HCT116 (cell line): ENCODE data around the gene PAX7. TPM values are rescaled to one million over a fixed set of nuclear protein-coding genes. Genes with fewer than 3 reads are reported as not detected.

Experiments
- ATAC-seq: fragments of 200-7000 bp; cut with Tn5 transposase; 2 replicates; pipeline ENCODE4 v1.9.1; 2020; ENCODE audit warnings: mild to moderate bottlenecking, moderate library complexity
- BruUV-seq: library from RNA; stranded (reverse); fragments of 400-500 nt; replicated peaks from 2 replicates; lab custom pipeline; 2021; lab: Mats Ljungman, UMichigan
- CTCF ChIA-PET: fragments of 300-600 bp; sonication (Branson Sonifier 250); formaldehyde crosslinking; loops from one replicate; lab custom pipeline; 2021; ENCODE audit warnings: antibody characterized with exemption; lab: Charles Lee
- POLR2A ChIA-PET: fragments of 300-600, 350-600 bp; sonication (Branson Sonifier 250); formaldehyde crosslinking; loops from one replicate; lab custom pipeline; 2021; ENCODE audit warnings: antibody characterized with exemption; lab: Charles Lee
- RAD21 ChIA-PET, 2 experiments: fragments of 300-600 bp; sonication (Branson Sonifier 250); formaldehyde crosslinking; loops; one replicate each; lab custom pipeline; 2023; ENCODE audit warnings: low total read pairs in 2 of 2; ENCODE audit not compliant: uncharacterized antibody in 2 of 2, unreplicated experiment in 2 of 2, low non-redundant PET in 1 of 2; lab: Charles Lee
- DNase-seq: peaks from one replicate; pipeline ENCODE4 v3.0.0-alpha.2; 2010; ENCODE audit warnings: low read depth, low spot score
- H2AFZ ChIP-seq: fragments of 200-600 bp; shearing (Covaris generic), sonication (generic); 2 replicates; pipeline ENCODE4 v1.6.1; 2017; ENCODE audit warnings: low read depth, mixed run types, mixed read lengths, antibody characterized with exemption, low read length; ENCODE audit not compliant: poor library complexity, severe bottlenecking
- H3K27ac ChIP-seq: 2 replicates; pipeline ENCODE4 v1.5.1; 2012; ENCODE audit warnings: low read depth, low read length
- H3K27me3 ChIP-seq: fragments of 200-600 bp; sonication (generic); 2 replicates; pipeline ENCODE4 v1.6.1; 2016; ENCODE audit warnings: mixed run types, low read length, mixed read lengths; ENCODE audit not compliant: insufficient read depth
- H3K36me3 ChIP-seq, 2 experiments: fragments of 200-500 bp in 1 of 2; fragments of 200-600 bp in 1 of 2; sonication (Bioruptor generic) in 1 of 2; sonication (generic) in 1 of 2; 2 replicates each; pipeline versions ENCODE4 v1.5.1 to v1.6.1; 2014 to 2016; ENCODE audit warnings: low read length in 2 of 2, inconsistent platforms in 1 of 2, mixed read lengths in 1 of 2, mixed run types in 1 of 2; ENCODE audit not compliant: insufficient read depth in 2 of 2, control insufficient read depth in 1 of 2
- H3K4me1 ChIP-seq, 2 experiments: fragments of 200-600 bp in 1 of 2; sonication (generic) in 1 of 2; 2 replicates each; pipeline versions ENCODE4 v1.5.1 to v1.6.1; 2012 to 2017; ENCODE audit warnings: low read length in 2 of 2, inconsistent platforms in 1 of 2, mild to moderate bottlenecking in 1 of 2, mixed read lengths in 1 of 2, mixed run types in 1 of 2, moderate library complexity in 1 of 2; ENCODE audit not compliant: insufficient read depth in 2 of 2, control insufficient read depth in 1 of 2
- H3K4me2 ChIP-seq: fragments of 200-600 bp; sonication (generic); 2 replicates; pipeline ENCODE4 v1.6.1; 2017; ENCODE audit warnings: mixed run types, low read length, mixed read lengths
- H3K4me3 ChIP-seq, 2 experiments: fragments of 200-600 bp in 1 of 2; sonication (generic) in 1 of 2; replicated peaks in 1 of 2; 2 replicates each; pipeline ENCODE4 v1.5.1; 2011 to 2016; ENCODE audit warnings: low read length in 2 of 2, control low read depth in 1 of 2, low read depth in 1 of 2, mild to moderate bottlenecking in 1 of 2, mixed read lengths in 1 of 2, mixed run types in 1 of 2
- H3K79me2 ChIP-seq: fragments of 200-600 bp; sonication (generic); 2 replicates; pipeline ENCODE4 v1.6.1; 2017; ENCODE audit warnings: mild to moderate bottlenecking, mixed run types, low read length, moderate library complexity, mixed read lengths; ENCODE audit not compliant: insufficient read depth
- H3K9ac ChIP-seq: fragments of 200-600 bp; sonication (generic); 2 replicates; pipeline ENCODE4 v1.6.1; 2016; ENCODE audit warnings: low read length, mixed read lengths
- H3K9me2 ChIP-seq: fragments of 200-600 bp; sonication (generic), shearing (Covaris generic); 2 replicates; pipeline ENCODE4 v1.6.1; 2017; ENCODE audit warnings: mixed run types, mild to moderate bottlenecking, moderate library complexity; ENCODE audit not compliant: insufficient read depth
- H3K9me3 ChIP-seq, 2 experiments: fragments of 200-500 bp in 1 of 2; fragments of 200-600 bp in 1 of 2; sonication (Bioruptor generic) in 1 of 2; sonication (generic) in 1 of 2; 2 replicates each; pipeline ENCODE4 v1.6.1; 2014 to 2017; ENCODE audit warnings: low read length in 2 of 2, mixed read lengths in 2 of 2, inconsistent platforms in 1 of 2, low read depth in 1 of 2, mild to moderate bottlenecking in 1 of 2, mixed run types in 1 of 2, moderate library complexity in 1 of 2; ENCODE audit not compliant: control insufficient read depth in 1 of 2, insufficient read depth in 1 of 2
- H4K20me1 ChIP-seq: fragments of 200-600 bp; sonication (generic), shearing (Covaris generic); 2 replicates; pipeline ENCODE4 v1.6.1; 2017; ENCODE audit warnings: mixed run types, mild to moderate bottlenecking, moderate library complexity; ENCODE audit not compliant: insufficient read depth
- ATF3 ChIP-seq: IDR thresholded peaks from 2 replicates; pipeline ENCODE4 v1.6.1; 2012
- CBX3 ChIP-seq: IDR thresholded peaks from 2 replicates; pipeline ENCODE4 v1.6.1; 2012; ENCODE audit warnings: low read depth
- CEBPB ChIP-seq: IDR thresholded peaks from 2 replicates; pipeline ENCODE4 v1.6.1; 2012; ENCODE audit warnings: low read depth
- CTCF ChIP-seq, 3 experiments: fragments of 200-600 bp in 1 of 3; sonication (generic) in 1 of 3; IDR thresholded peaks in 2 of 3; conservative IDR thresholded peaks in 1 of 3; 2 replicates each; pipeline ENCODE4 v1.5.1; 2012 to 2017; ENCODE audit warnings: low read depth in 2 of 3, low read length in 2 of 3, antibody characterized with exemption in 1 of 3, borderline replicate concordance in 1 of 3, control low read depth in 1 of 3, mild to moderate bottlenecking in 1 of 3, mixed read lengths in 1 of 3, mixed run types in 1 of 3, moderate library complexity in 1 of 3; ENCODE audit not compliant: insufficient read depth in 1 of 3
- EZH2 ChIP-seq: fragments of 200-600 bp; sonication (generic); IDR thresholded peaks from 2 replicates; pipeline ENCODE4 v1.6.1; 2017; ENCODE audit warnings: antibody characterized with exemption, mixed run types
- EZH2phosphoT487 ChIP-seq: fragments of 200-600 bp; IDR thresholded peaks from 2 replicates; pipeline ENCODE4 v1.6.1; 2018; ENCODE audit warnings: antibody characterized with exemption, borderline replicate concordance
- JUND ChIP-seq: IDR thresholded peaks from 2 replicates; pipeline ENCODE4 v1.6.1; 2012
- POLR2A ChIP-seq: IDR thresholded peaks from 2 replicates; pipeline ENCODE4 v1.7.0; 2011; ENCODE audit warnings: borderline replicate concordance; ENCODE audit not compliant: insufficient read depth, insufficient read length; ENCODE audit errors: extremely low read depth
- POLR2AphosphoS5 ChIP-seq: IDR thresholded peaks from 2 replicates; pipeline ENCODE4 v1.6.1; 2011; ENCODE audit warnings: mild to moderate bottlenecking, low read depth, low read length, moderate library complexity
- SIN3A ChIP-seq: IDR thresholded peaks from 2 replicates; pipeline ENCODE4 v1.6.1; 2012; ENCODE audit warnings: low read depth
- TCF7L2 ChIP-seq: IDR thresholded peaks from 2 replicates; pipeline ENCODE4 v1.7.0; 2011; ENCODE audit warnings: borderline replicate concordance, inconsistent platforms; ENCODE audit not compliant: insufficient read depth, insufficient read length; ENCODE audit errors: extremely low read depth
- YY1 ChIP-seq: IDR thresholded peaks from 2 replicates; pipeline ENCODE4 v1.6.1; 2011; ENCODE audit warnings: low read length, low read depth, moderate library complexity, mild to moderate bottlenecking; ENCODE audit not compliant: insufficient replicate concordance; ENCODE audit errors: extremely low read depth
- ZNF274 ChIP-seq: fragments of 200-500 bp; sonication (Bioruptor generic); IDR thresholded peaks from 2 replicates; pipeline ENCODE4 v1.6.1; 2014; ENCODE audit warnings: mild to moderate bottlenecking, low read depth, low read length, inconsistent platforms
- intact Hi-C: fragments of 100-400 bp; cut with micrococcal nuclease; formaldehyde crosslinking; loops from 2 replicates; pipeline ENCODE4 v1.10.0; 2022
- total RNA-seq: library from RNA; stranded (reverse); gene quantifications from one replicate; pipeline ENCODE4 v1.2.1, GENCODE V29; 2021; ENCODE audit not compliant: unreplicated experiment
- TF ChIP-seq, protein P1 (sequence below): IDR thresholded peaks from 2 replicates; pipeline ENCODE4 v1.6.1; 2011; ENCODE audit warnings: mild to moderate bottlenecking, low read length, moderate library complexity; ENCODE audit not compliant: insufficient replicate concordance; ENCODE audit errors: extremely low read depth
- TF ChIP-seq, protein P2 (sequence below): IDR thresholded peaks from 2 replicates; pipeline ENCODE4 v1.6.1; 2012

The PAX7 gene
- total RNA-seq, 1 experiment from 2014 or later = not detected

- H3K4me3 ChIP-seq = no peak overlapping the region
- H3K9me2 ChIP-seq = no peaks in the 10 kb centered on the region
- no peak overlapping the region for H2AFZ ChIP-seq
- no peak for ATAC-seq
- peaks cover 12 to 14% of the 10 kb centered on the region in 2 experiments for H3K4me1 ChIP-seq
- RAD21 ChIA-PET = no interaction called here
- H4K20me1 ChIP-seq = no peaks in the 10 kb centered on the region
- no peak overlapping the region for H3K27ac ChIP-seq
- no peak overlapping the region for H3K4me2 ChIP-seq
- H3K9ac ChIP-seq = no peak overlapping the region
- TF ChIP-seq YY1 = no peak
- no peak for TF ChIP-seq EZH2phosphoT487
- TF ChIP-seq CTCF (IDR thresholded peaks at IDR 0.05 in 2 of 3, conservative IDR thresholded peaks at IDR 0.05 in 1 of 3; ENCODE audit: borderline replicate concordance in 1 of 3, insufficient read depth in 1 of 3, low read depth in 2 of 3, low read length in 2 of 3) = no peak
- TF ChIP-seq CEBPB = no peak
- TF ChIP-seq SIN3A = no peak
- no peak for TF ChIP-seq JUND
- no peak for TF ChIP-seq POLR2AphosphoS5
- TF ChIP-seq ATF3 = no peak
- no peak for TF ChIP-seq ZNF274
- TF ChIP-seq EZH2 = no peak
- TF ChIP-seq, protein P1, sequence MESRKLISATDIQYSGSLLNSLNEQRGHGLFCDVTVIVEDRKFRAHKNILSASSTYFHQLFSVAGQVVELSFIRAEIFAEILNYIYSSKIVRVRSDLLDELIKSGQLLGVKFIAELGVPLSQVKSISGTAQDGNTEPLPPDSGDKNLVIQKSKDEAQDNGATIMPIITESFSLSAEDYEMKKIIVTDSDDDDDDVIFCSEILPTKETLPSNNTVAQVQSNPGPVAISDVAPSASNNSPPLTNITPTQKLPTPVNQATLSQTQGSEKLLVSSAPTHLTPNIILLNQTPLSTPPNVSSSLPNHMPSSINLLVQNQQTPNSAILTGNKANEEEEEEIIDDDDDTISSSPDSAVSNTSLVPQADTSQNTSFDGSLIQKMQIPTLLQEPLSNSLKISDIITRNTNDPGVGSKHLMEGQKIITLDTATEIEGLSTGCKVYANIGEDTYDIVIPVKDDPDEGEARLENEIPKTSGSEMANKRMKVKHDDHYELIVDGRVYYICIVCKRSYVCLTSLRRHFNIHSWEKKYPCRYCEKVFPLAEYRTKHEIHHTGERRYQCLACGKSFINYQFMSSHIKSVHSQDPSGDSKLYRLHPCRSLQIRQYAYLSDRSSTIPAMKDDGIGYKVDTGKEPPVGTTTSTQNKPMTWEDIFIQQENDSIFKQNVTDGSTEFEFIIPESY = no peak
- no peak for TF ChIP-seq TCF7L2
- no peak for TF ChIP-seq CBX3
- TF ChIP-seq, protein P2, sequence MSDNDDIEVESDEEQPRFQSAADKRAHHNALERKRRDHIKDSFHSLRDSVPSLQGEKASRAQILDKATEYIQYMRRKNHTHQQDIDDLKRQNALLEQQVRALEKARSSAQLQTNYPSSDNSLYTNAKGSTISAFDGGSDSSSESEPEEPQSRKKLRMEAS = no peak
- TF ChIP-seq POLR2A = no peak
- intact Hi-C loops = no loop called here
- no peaks in the 10 kb centered on the region for H3K27me3 ChIP-seq
- POLR2A ChIA-PET = no interaction called here
- DNase-seq = no peak
- CTCF ChIA-PET = interaction anchor here (1.7 kb wide), 1 partner anchor 17 kb away, joined by 3 read pairs; no protein-coding TSS in a partner anchor
- no peaks in the 10 kb centered on the region for H3K79me2 ChIP-seq
- no peaks in the 10 kb centered on the region for H3K9me3 ChIP-seq
- no TSS peak for BruUV-seq
- H3K36me3 ChIP-seq = no peaks in the 10 kb centered on the region
These were observed 16.4 kb upstream of the PAX7 start for GRCh38 chr1:18614069-18614735.
